ENCODE data around the gene ABCA4. TPM values are rescaled to one million over a fixed set of nuclear protein-coding genes. Genes with fewer than 3 reads are reported as not detected.

Gene ABCA4
- total RNA-seq, 1 donor from 2014 or later, result 2.1 TPM

- H3K4me3 ChIP-seq (ENCODE audit: low read length in 3 of 3), result no peak overlapping the region
- no peaks in the 10 kb centered on the region for H3K9me3 ChIP-seq (ENCODE audit: control insufficient read depth in 3 of 3, low read length in 3 of 3)
- H3K9ac ChIP-seq (ENCODE audit: low read depth in 1 of 3, low read length in 3 of 3), result no peak overlapping the region
- H3K27ac ChIP-seq (ENCODE audit: low read depth, low read length), result peak overlapping the region; percentile 32
- no peaks in the 10 kb centered on the region for H3K36me3 ChIP-seq (ENCODE audit: control insufficient read depth in 3 of 3, insufficient read depth in 3 of 3, low read length in 3 of 3)
- no peaks in the 10 kb centered on the region for H3K27me3 ChIP-seq (ENCODE audit: control insufficient read depth in 3 of 3, insufficient read depth in 3 of 3, low read length in 3 of 3)
- H3K4me1 ChIP-seq (ENCODE audit: control insufficient read depth in 3 of 3, insufficient read depth in 3 of 3, low read length in 3 of 3), result peaks cover 6 to 11% (median 7%) of the 10 kb centered on the region in 3 donors
These were observed 3.6 kb downstream of the ABCA4 start for GRCh38 chr1:94117259-94117851.

- H3K4me1 ChIP-seq (ENCODE audit: control insufficient read depth in 3 of 3, insufficient read depth in 3 of 3, low read length in 3 of 3), result peaks cover 6 to 11% (median 7%) of the 10 kb centered on the region in 3 donors
- H3K27me3 ChIP-seq (ENCODE audit: control insufficient read depth in 3 of 3, insufficient read depth in 3 of 3, low read length in 3 of 3), result peaks cover 0 to 2% (median 0%) of the 10 kb centered on the region in 3 donors
- H3K27ac ChIP-seq (ENCODE audit: low read depth, low read length), result no peak overlapping the region
- no peak overlapping the region for H3K4me3 ChIP-seq (ENCODE audit: low read length in 3 of 3)
- H3K9ac ChIP-seq (ENCODE audit: low read depth in 1 of 3, low read length in 3 of 3), result no peak overlapping the region
- no peaks in the 10 kb centered on the region for H3K9me3 ChIP-seq (ENCODE audit: control insufficient read depth in 3 of 3, low read length in 3 of 3)
- no peaks in the 10 kb centered on the region for H3K36me3 ChIP-seq (ENCODE audit: control insufficient read depth in 3 of 3, insufficient read depth in 3 of 3, low read length in 3 of 3)
These were observed 5.0 kb downstream of the ABCA4 start for GRCh38 chr1:94115900-94116436.

- H3K36me3 ChIP-seq (ENCODE audit: control insufficient read depth in 3 of 3, insufficient read depth in 3 of 3, low read length in 3 of 3), result no peaks in the 10 kb centered on the region
- H3K9me3 ChIP-seq (ENCODE audit: control insufficient read depth in 3 of 3, low read length in 3 of 3), result no peaks in the 10 kb centered on the region
- no peak overlapping the region for H3K9ac ChIP-seq (ENCODE audit: low read depth in 1 of 3, low read length in 3 of 3)
- peaks cover 0 to 2% (median 0%) of the 10 kb centered on the region in 3 donors for H3K27me3 ChIP-seq (ENCODE audit: control insufficient read depth in 3 of 3, insufficient read depth in 3 of 3, low read length in 3 of 3)
- H3K4me1 ChIP-seq (ENCODE audit: control insufficient read depth in 3 of 3, insufficient read depth in 3 of 3, low read length in 3 of 3), result peaks cover 6 to 11% (median 7%) of the 10 kb centered on the region in 3 donors
- H3K27ac ChIP-seq (ENCODE audit: low read depth, low read length), result no peak overlapping the region
- H3K4me3 ChIP-seq (ENCODE audit: low read length in 3 of 3), result no peak overlapping the region
These were observed 5.6 kb downstream of the ABCA4 start for GRCh38 chr1:94115254-94115899.

- Histone ChIP-seq H3K36me3 (ENCODE audit: control insufficient read depth in 3 of 3, insufficient read depth in 3 of 3, low read length in 3 of 3) (no peaks in the 10 kb centered on the region), H3K27ac (ENCODE audit: low read depth, low read length) (no peak overlapping the region), H3K9me3 (ENCODE audit: control insufficient read depth in 3 of 3, low read length in 3 of 3) (no peaks in the 10 kb centered on the region), H3K27me3 (ENCODE audit: control insufficient read depth in 3 of 3, insufficient read depth in 3 of 3, low read length in 3 of 3) (peaks cover 0 to 2% (median 0%) of the 10 kb centered on the region in 3 donors), H3K4me3 (ENCODE audit: low read length in 3 of 3) (no peak overlapping the region), H3K9ac (ENCODE audit: low read depth in 1 of 3, low read length in 3 of 3) (no peak overlapping the region), H3K4me1 (ENCODE audit: control insufficient read depth in 3 of 3, insufficient read depth in 3 of 3, low read length in 3 of 3) (peaks cover 7 to 11% (median 10%) of the 10 kb centered on the region in 3 donors)
These were observed 7.2 kb downstream of the ABCA4 start for GRCh38 chr1:94113589-94114226.

- Histone ChIP-seq H3K27ac (ENCODE audit: low read depth, low read length) (no peak overlapping the region), H3K9me3 (ENCODE audit: control insufficient read depth in 3 of 3, low read length in 3 of 3) (no peaks in the 10 kb centered on the region), H3K36me3 (ENCODE audit: control insufficient read depth in 3 of 3, insufficient read depth in 3 of 3, low read length in 3 of 3) (no peaks in the 10 kb centered on the region), H3K4me3 (ENCODE audit: low read length in 3 of 3) (no peak overlapping the region), H3K9ac (ENCODE audit: low read depth in 1 of 3, low read length in 3 of 3) (no peak overlapping the region), H3K27me3 (ENCODE audit: control insufficient read depth in 3 of 3, insufficient read depth in 3 of 3, low read length in 3 of 3) (peaks cover 0 to 4% (median 2%) of the 10 kb centered on the region in 3 donors), H3K4me1 (ENCODE audit: control insufficient read depth in 3 of 3, insufficient read depth in 3 of 3, low read length in 3 of 3) (peaks cover 0 to 7% (median 2%) of the 10 kb centered on the region in 3 donors)
These were observed 9.1 kb downstream of the ABCA4 start for GRCh38 chr1:94111879-94112278.

GRCh38 chr1:94110946-94111740 is 9.8 kb downstream of the ABCA4 start:
- Histone ChIP-seq H3K9ac (ENCODE audit: low read depth in 1 of 3, low read length in 3 of 3) (no peak overlapping the region), H3K9me3 (ENCODE audit: control insufficient read depth in 3 of 3, low read length in 3 of 3) (no peaks in the 10 kb centered on the region)

GRCh38 chr1:94110021-94110761 is 10.8 kb downstream of the ABCA4 start:
- no peaks in the 10 kb centered on the region for H3K36me3 ChIP-seq (ENCODE audit: control insufficient read depth in 3 of 3, insufficient read depth in 3 of 3, low read length in 3 of 3)
- H3K4me1 ChIP-seq (ENCODE audit: control insufficient read depth in 3 of 3, insufficient read depth in 3 of 3, low read length in 3 of 3), result peaks cover 0 to 3% (median 3%) of the 10 kb centered on the region in 3 donors
- H3K9me3 ChIP-seq (ENCODE audit: control insufficient read depth in 3 of 3, low read length in 3 of 3), result no peaks in the 10 kb centered on the region
- H3K27ac ChIP-seq (ENCODE audit: low read depth, low read length), result no peak overlapping the region
- H3K4me3 ChIP-seq (ENCODE audit: low read length in 3 of 3), result no peak overlapping the region
- H3K27me3 ChIP-seq (ENCODE audit: control insufficient read depth in 3 of 3, insufficient read depth in 3 of 3, low read length in 3 of 3), result peaks cover 0 to 4% (median 2%) of the 10 kb centered on the region in 3 donors
- H3K9ac ChIP-seq (ENCODE audit: low read depth in 1 of 3, low read length in 3 of 3), result no peak overlapping the region

More at GRCh38 chr1:94110946-94111740, 9.8 kb downstream of the ABCA4 start:
- Histone ChIP-seq H3K4me3 (ENCODE audit: low read length in 3 of 3) (no peak overlapping the region), H3K27ac (ENCODE audit: low read depth, low read length) (no peak overlapping the region), H3K4me1 (ENCODE audit: control insufficient read depth in 3 of 3, insufficient read depth in 3 of 3, low read length in 3 of 3) (peaks cover 0 to 7% (median 0%) of the 10 kb centered on the region in 3 donors), H3K27me3 (ENCODE audit: control insufficient read depth in 3 of 3, insufficient read depth in 3 of 3, low read length in 3 of 3) (peaks cover 0 to 4% (median 2%) of the 10 kb centered on the region in 3 donors), H3K36me3 (ENCODE audit: control insufficient read depth in 3 of 3, insufficient read depth in 3 of 3, low read length in 3 of 3) (no peaks in the 10 kb centered on the region)

- Histone ChIP-seq H3K4me3 (ENCODE audit: low read length in 3 of 3) (no peak overlapping the region), H3K4me1 (ENCODE audit: control insufficient read depth in 3 of 3, insufficient read depth in 3 of 3, low read length in 3 of 3) (peaks cover 0 to 3% (median 3%) of the 10 kb centered on the region in 3 donors), H3K36me3 (ENCODE audit: control insufficient read depth in 3 of 3, insufficient read depth in 3 of 3, low read length in 3 of 3) (no peaks in the 10 kb centered on the region), H3K27ac (ENCODE audit: low read depth, low read length) (no peak overlapping the region), H3K27me3 (ENCODE audit: control insufficient read depth in 3 of 3, insufficient read depth in 3 of 3, low read length in 3 of 3) (peaks cover 0 to 4% (median 2%) of the 10 kb centered on the region in 3 donors), H3K9ac (ENCODE audit: low read depth in 1 of 3, low read length in 3 of 3) (no peak overlapping the region), H3K9me3 (ENCODE audit: control insufficient read depth in 3 of 3, low read length in 3 of 3) (no peaks in the 10 kb centered on the region)
These were observed 11.5 kb downstream of the ABCA4 start for GRCh38 chr1:94109478-94109877.

- Histone ChIP-seq H3K4me3 (ENCODE audit: low read length in 3 of 3) (no peak overlapping the region), H3K4me1 (ENCODE audit: control insufficient read depth in 3 of 3, insufficient read depth in 3 of 3, low read length in 3 of 3) (peaks cover 0 to 3% (median 3%) of the 10 kb centered on the region in 3 donors), H3K9me3 (ENCODE audit: control insufficient read depth in 3 of 3, low read length in 3 of 3) (no peaks in the 10 kb centered on the region), H3K9ac (ENCODE audit: low read depth in 1 of 3, low read length in 3 of 3) (no peak overlapping the region), H3K27ac (ENCODE audit: low read depth, low read length) (no peak overlapping the region), H3K36me3 (ENCODE audit: control insufficient read depth in 3 of 3, insufficient read depth in 3 of 3, low read length in 3 of 3) (no peaks in the 10 kb centered on the region), H3K27me3 (ENCODE audit: control insufficient read depth in 3 of 3, insufficient read depth in 3 of 3, low read length in 3 of 3) (peaks cover 0 to 4% (median 2%) of the 10 kb centered on the region in 3 donors)
These were observed 13.8 kb downstream of the ABCA4 start for GRCh38 chr1:94107141-94107540.
